A549 (cell line): ENCODE measurements around the gene BCL2L1. TPM values are rescaled to one million over a fixed set of nuclear protein-coding genes. Genes with fewer than 3 reads are reported as not detected.

Experiments used
- ATAC-seq, 2 experiments: fragments of 200-7000 bp in 1 of 2; fragments of >200 bp in 1 of 2; cut with Nextera tagmentation in 1 of 2; cut with Tn5 transposase in 1 of 2; 3 replicates each; pipeline versions ENCODE4 v1.8.0 to v1.9.1; 2018 to 2020; ENCODE audit warnings: mild to moderate bottlenecking in 1 of 2, moderate library complexity in 1 of 2
- CTCF ChIA-PET: fragments of 300-600 bp; sonication (Branson Sonifier 250); formaldehyde crosslinking; extraction: SDS; loops from one replicate; lab custom pipeline; 2021; ENCODE audit warnings: antibody characterized with exemption, inconsistent platforms; lab: Yijun Ruan, JAX
- POLR2A ChIA-PET: fragments of 350-600 bp; formaldehyde crosslinking; extraction: SDS; loops from one replicate; lab custom pipeline; 2021; ENCODE audit warnings: antibody characterized with exemption, inconsistent platforms; lab: Yijun Ruan, JAX
- DNase-seq, 2 experiments: peaks; one replicate each; pipeline versions ENCODE4 v3.0.0 to v3.0.0-alpha.2; 2011 to 2016; ENCODE audit warnings: low read depth in 1 of 2, low spot score in 1 of 2
- FAIRE-seq: peaks from 2 replicates; lab custom pipeline; 2011; peaks lifted over from hg19 to GRCh38; lab: Jason Lieb, UNC
- H3K27ac ChIP-seq, 2 experiments: fragments of >200 bp; sonication (Bioruptor Twin); formaldehyde crosslinking; 3 replicates each; pipeline ENCODE4 v1.5.1; 2016 to 2017
- H3K4me1 ChIP-seq: fragments of >200 bp; sonication (Bioruptor Twin); formaldehyde crosslinking; 3 replicates; pipeline ENCODE4 v1.6.1; 2016
- H3K4me2 ChIP-seq: fragments of >200 bp; sonication (Bioruptor Twin); formaldehyde crosslinking; 3 replicates; pipeline ENCODE4 v1.6.1; 2016
- H3K4me3 ChIP-seq: fragments of >200 bp; sonication (Bioruptor Twin); formaldehyde crosslinking; 3 replicates; pipeline ENCODE4 v1.5.1; 2016
- H3K9me3 ChIP-seq: fragments of >200 bp; sonication (Bioruptor Twin); formaldehyde crosslinking; 3 replicates; pipeline ENCODE4 v1.6.1; 2016
- CEBPB ChIP-seq, 2 experiments: fragments of >200 bp in 1 of 2; sonication (Bioruptor Twin) in 1 of 2; formaldehyde crosslinking in 1 of 2; IDR thresholded peaks; 2 replicates each; pipeline ENCODE4 v1.6.1; 2012 to 2016
- HDAC2 ChIP-seq: fragments of 200-600 bp; sonication (generic); IDR thresholded peaks from 2 replicates; pipeline ENCODE4 v1.6.1; 2016
- HOXA7 ChIP-seq: fragments of 250-450 bp; sonication (Bioruptor Pico); IDR thresholded peaks from 2 replicates; pipeline ENCODE4 v1.5.0; 2020; ENCODE audit warnings: mild to moderate bottlenecking, moderate library complexity
- JUN ChIP-seq, 2 experiments: fragments of >200 bp; sonication (Bioruptor Twin); formaldehyde crosslinking; IDR thresholded peaks; 2 replicates in 1 of 2; 3 replicates in 1 of 2; pipeline ENCODE4 v1.6.1; 2016 to 2017
- KDM1A ChIP-seq: fragments of 200-600 bp; sonication (generic); IDR thresholded peaks from 2 replicates; pipeline ENCODE4 v1.6.1; 2016; ENCODE audit warnings: low read depth, mild to moderate bottlenecking
- KDM5A ChIP-seq: fragments of 200-600 bp; sonication (generic); IDR thresholded peaks from 2 replicates; pipeline ENCODE4 v1.6.1; 2016; ENCODE audit warnings: antibody characterized with exemption, mild to moderate bottlenecking
- MAFK ChIP-seq: fragments of 450-650 bp; IDR thresholded peaks from 2 replicates; pipeline ENCODE4 v1.6.1; 2014; ENCODE audit not compliant: partially characterized antibody
- NPAS2 ChIP-seq: fragments of 250-450 bp; sonication (Bioruptor Pico); IDR thresholded peaks from 2 replicates; pipeline ENCODE4 v1.8.0; 2022; ENCODE audit warnings: mild to moderate bottlenecking, moderate library complexity, borderline replicate concordance
- NR3C1 ChIP-seq: fragments of >200 bp; sonication (Bioruptor Twin); formaldehyde crosslinking; IDR thresholded peaks from 3 replicates; pipeline ENCODE4 v1.6.1; 2017
- PHF8 ChIP-seq: fragments of 200-600 bp; sonication (generic); IDR thresholded peaks from 2 replicates; pipeline ENCODE4 v1.6.1; 2016; ENCODE audit warnings: low read depth, mild to moderate bottlenecking, antibody characterized with exemption, moderate library complexity, borderline replicate concordance
- RAD21 ChIP-seq, 2 experiments: fragments of >200 bp in 1 of 2; sonication (Bioruptor Twin) in 1 of 2; formaldehyde crosslinking in 1 of 2; IDR thresholded peaks in 1 of 2; conservative IDR thresholded peaks in 1 of 2; 2 replicates in 1 of 2; 3 replicates in 1 of 2; pipeline ENCODE4 v1.6.1; 2012 to 2018; ENCODE audit warnings: inconsistent platforms in 1 of 2
- RNF2 ChIP-seq: fragments of 200-600 bp; sonication (generic); IDR thresholded peaks from 2 replicates; pipeline ENCODE4 v1.6.1; 2016; ENCODE audit warnings: low read depth, mild to moderate bottlenecking, antibody characterized with exemption, moderate library complexity, borderline replicate concordance
- SREBF2 ChIP-seq: fragments of 450-650 bp; IDR thresholded peaks from 2 replicates; pipeline ENCODE4 v1.6.1; 2014; ENCODE audit warnings: mild to moderate bottlenecking, moderate library complexity
- TFCP2L1 ChIP-seq: fragments of 250-450 bp; sonication (Bioruptor Pico); IDR thresholded peaks from 2 replicates; pipeline ENCODE4 v1.5.0; 2021; ENCODE audit warnings: mild to moderate bottlenecking
- ZNF302 ChIP-seq: fragments of 250-450 bp; sonication (Bioruptor Pico); IDR thresholded peaks from 2 replicates; pipeline ENCODE4 v1.9.0; 2021; ENCODE audit warnings: inconsistent platforms, mild to moderate bottlenecking, moderate library complexity
- ZSCAN20 ChIP-seq: fragments of 250-450 bp; sonication (Bioruptor Pico); IDR thresholded peaks from 2 replicates; pipeline ENCODE4 v1.8.0; 2022; ENCODE audit warnings: mild to moderate bottlenecking, moderate library complexity
- whole genome bisulfite sequencing: methylation state at CpG from one replicate; pipeline ENCODE4 v1.1.6; 2017; ENCODE audit errors: missing lambda C conversion rate; 5-methylcytosine and 5-hydroxymethylcytosine counted together
- polyA plus RNA-seq, 4 experiments: library from polyadenylated mRNA; depleted of rRNA in 3 of 4; stranded (reverse); fragments of >200 nt; fragmentation: RNase III in 1 of 4; extraction: RNeasy Plus Mini Kit Qiagen cat#74134 plus additional on column Dnase treatment in 1 of 4; gene quantifications; 2 replicates in 3 of 4; 3 replicates in 1 of 4; pipeline ENCODE4 v1.2.3, GENCODE V29; 2011 to 2017
- TF ChIP-seq, protein P1 (sequence below): fragments of 450-650 bp; IDR thresholded peaks from 2 replicates; pipeline ENCODE4 v1.6.1; 2014; ENCODE audit warnings: antibody characterized with exemption
- TF ChIP-seq, protein P2 (sequence below): fragments of 200-600 bp; sonication (generic); IDR thresholded peaks from 2 replicates; pipeline ENCODE4 v1.6.1; 2016; ENCODE audit warnings: antibody characterized with exemption, mild to moderate bottlenecking, moderate library complexity
- TF ChIP-seq, protein P3 (sequence below): IDR thresholded peaks from 2 replicates; pipeline ENCODE4 v1.6.1; 2012

BCL2L1 gene
- polyA plus RNA-seq, 2 of the 4 experiments (the other 2 are of a cell fraction) = 154 to 178 TPM

DNA sequence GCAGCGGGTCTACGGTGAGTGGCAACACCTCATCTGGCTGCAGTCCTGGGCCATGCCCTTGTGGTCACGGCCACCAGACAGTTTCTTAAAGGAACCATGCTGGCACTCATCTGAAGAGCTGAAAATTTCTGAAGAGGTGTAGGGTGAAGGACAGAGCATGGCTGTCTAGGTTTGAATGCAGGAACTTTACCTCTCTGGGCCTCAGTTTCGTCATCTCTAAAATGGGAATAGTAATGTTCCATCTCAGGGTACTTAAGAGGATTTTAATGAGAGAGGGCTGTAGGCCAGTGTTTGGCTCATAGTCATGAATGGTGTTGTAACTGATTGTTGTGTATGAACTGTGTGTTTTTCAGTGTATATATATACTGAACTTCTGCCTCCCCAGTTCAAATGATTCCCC, 79.1 kb downstream of the BCL2L1 start:
- TF ChIP-seq RNF2 = no peak
- no peak for TF ChIP-seq RAD21 (conservative IDR thresholded peaks at IDR 0.05 in 1 of 2, IDR thresholded peaks at IDR 0.05 in 1 of 2)
- TF ChIP-seq PHF8 = no peak
- TF ChIP-seq NR3C1 = no peak
- no peak for TF ChIP-seq NPAS2 (CRISPR knock-in tag)
- no peak for TF ChIP-seq ZSCAN20 (CRISPR knock-in tag)
- TF ChIP-seq, protein P1, sequence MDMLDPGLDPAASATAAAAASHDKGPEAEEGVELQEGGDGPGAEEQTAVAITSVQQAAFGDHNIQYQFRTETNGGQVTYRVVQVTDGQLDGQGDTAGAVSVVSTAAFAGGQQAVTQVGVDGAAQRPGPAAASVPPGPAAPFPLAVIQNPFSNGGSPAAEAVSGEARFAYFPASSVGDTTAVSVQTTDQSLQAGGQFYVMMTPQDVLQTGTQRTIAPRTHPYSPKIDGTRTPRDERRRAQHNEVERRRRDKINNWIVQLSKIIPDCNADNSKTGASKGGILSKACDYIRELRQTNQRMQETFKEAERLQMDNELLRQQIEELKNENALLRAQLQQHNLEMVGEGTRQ = no peak
- TF ChIP-seq ZNF302 (CRISPR knock-in tag) = no peak
- Histone ChIP-seq H3K4me3 (no peak overlapping the region), H3K4me1 (no peaks in the 10 kb centered on the region), H3K27ac (no peak overlapping the region), H3K4me2 (no peak overlapping the region), H3K9me3 (no peaks in the 10 kb centered on the region)
- DNase-seq (no peak), FAIRE-seq (no peak), ATAC-seq (no peak)
- ChIA-PET CTCF (interaction anchor here (1.3 to 14.5 kb wide), 5 partner anchors 10 to 83 kb away, joined by 5 to 197 read pairs (median 63); partner anchors contain the start of gene BCL2L1), POLR2A (no interaction called here)
- 88% methylated on average over 4 of the region's 4 CpGs for WGBS

DNA sequence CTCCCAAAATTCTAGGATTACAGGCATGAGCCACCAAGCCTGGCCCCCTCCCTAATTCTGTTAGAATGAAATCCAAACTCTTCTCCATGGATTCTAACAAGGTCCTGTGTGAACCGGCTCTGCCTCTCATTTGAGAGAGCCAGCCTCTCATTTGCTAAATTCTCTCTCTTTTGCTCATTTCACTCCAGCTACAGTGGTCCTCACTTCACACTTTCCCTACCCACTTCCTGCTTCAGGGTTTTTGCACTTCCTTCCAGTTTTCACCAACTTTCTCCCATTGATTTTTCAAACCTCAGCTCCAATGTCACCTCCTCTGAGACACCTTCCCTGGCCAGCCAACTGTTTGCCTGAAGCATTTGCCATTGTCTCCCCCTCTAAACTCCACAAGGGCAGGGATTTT, 79.8 kb downstream of the BCL2L1 start:
- Histone ChIP-seq H3K4me2 (no peak overlapping the region), H3K4me3 (no peak overlapping the region), H3K27ac (no peak overlapping the region), H3K9me3 (no peaks in the 10 kb centered on the region), H3K4me1 (no peaks in the 10 kb centered on the region)
- CTCF ChIA-PET = interaction anchor here (0.5 to 14.5 kb wide), 4 partner anchors 10 to 1031 kb away, joined by 3 to 197 read pairs (median 34); partner anchors contain the start of gene BCL2L1
- 81% methylated on average over 1 of the region's 1 CpG for WGBS
- DNase-seq (no peak), FAIRE-seq (no peak)
- POLR2A ChIA-PET = no interaction called here
- TF ChIP-seq HOXA7 (CRISPR knock-in tag) (no peak), MAFK (no peak), PHF8 (no peak), JUN (IDR thresholded peaks at IDR 0.05) (no peak), KDM5A (no peak)
- TF ChIP-seq, all 56 proteins: peak for 0
- no peak for ATAC-seq

DNA sequence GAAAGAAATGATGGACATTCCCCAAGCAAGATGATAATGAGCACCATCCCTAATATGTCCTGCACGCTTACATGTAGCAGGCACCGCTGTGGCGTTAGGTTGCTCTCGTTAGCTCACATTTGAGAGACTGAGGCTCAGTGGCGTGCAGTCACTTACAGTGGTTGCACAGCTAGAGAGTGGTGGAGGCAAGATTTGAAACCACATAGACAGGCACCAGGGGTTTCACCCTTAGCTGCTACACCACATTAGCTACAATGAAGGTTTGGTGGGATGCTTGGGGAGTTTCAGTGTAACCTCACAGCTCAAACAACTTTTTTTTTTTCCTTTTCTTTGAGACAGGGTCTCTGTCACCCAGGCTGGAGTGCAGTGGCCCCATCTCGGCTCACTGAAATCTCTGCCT, 81.3 kb downstream of the BCL2L1 start:
- ATAC-seq (no peak), DNase-seq (no peak), FAIRE-seq (no peak)
- TF ChIP-seq, protein P2, sequence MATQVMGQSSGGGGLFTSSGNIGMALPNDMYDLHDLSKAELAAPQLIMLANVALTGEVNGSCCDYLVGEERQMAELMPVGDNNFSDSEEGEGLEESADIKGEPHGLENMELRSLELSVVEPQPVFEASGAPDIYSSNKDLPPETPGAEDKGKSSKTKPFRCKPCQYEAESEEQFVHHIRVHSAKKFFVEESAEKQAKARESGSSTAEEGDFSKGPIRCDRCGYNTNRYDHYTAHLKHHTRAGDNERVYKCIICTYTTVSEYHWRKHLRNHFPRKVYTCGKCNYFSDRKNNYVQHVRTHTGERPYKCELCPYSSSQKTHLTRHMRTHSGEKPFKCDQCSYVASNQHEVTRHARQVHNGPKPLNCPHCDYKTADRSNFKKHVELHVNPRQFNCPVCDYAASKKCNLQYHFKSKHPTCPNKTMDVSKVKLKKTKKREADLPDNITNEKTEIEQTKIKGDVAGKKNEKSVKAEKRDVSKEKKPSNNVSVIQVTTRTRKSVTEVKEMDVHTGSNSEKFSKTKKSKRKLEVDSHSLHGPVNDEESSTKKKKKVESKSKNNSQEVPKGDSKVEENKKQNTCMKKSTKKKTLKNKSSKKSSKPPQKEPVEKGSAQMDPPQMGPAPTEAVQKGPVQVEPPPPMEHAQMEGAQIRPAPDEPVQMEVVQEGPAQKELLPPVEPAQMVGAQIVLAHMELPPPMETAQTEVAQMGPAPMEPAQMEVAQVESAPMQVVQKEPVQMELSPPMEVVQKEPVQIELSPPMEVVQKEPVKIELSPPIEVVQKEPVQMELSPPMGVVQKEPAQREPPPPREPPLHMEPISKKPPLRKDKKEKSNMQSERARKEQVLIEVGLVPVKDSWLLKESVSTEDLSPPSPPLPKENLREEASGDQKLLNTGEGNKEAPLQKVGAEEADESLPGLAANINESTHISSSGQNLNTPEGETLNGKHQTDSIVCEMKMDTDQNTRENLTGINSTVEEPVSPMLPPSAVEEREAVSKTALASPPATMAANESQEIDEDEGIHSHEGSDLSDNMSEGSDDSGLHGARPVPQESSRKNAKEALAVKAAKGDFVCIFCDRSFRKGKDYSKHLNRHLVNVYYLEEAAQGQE = no peak
- TF ChIP-seq KDM5A (no peak), JUN (IDR thresholded peaks at IDR 0.05) (no peak), CEBPB (IDR thresholded peaks at IDR 0.05) (no peak), HDAC2 (no peak), KDM1A (no peak), SREBF2 (no peak), TFCP2L1 (CRISPR knock-in tag) (no peak)
- TF ChIP-seq, protein P3, sequence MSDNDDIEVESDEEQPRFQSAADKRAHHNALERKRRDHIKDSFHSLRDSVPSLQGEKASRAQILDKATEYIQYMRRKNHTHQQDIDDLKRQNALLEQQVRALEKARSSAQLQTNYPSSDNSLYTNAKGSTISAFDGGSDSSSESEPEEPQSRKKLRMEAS = no peak
- no peaks in the 10 kb centered on the region for H3K4me1 ChIP-seq
- no peak overlapping the region for H3K4me2 ChIP-seq
- ChIA-PET CTCF (interaction anchor here (0.7 to 14.5 kb wide), 10 partner anchors 8 to 158 kb away, joined by 3 to 197 read pairs (median 4); partner anchors contain the start of gene BCL2L1), POLR2A (no interaction called here)
- no peak overlapping the region for H3K27ac ChIP-seq
- H3K9me3 ChIP-seq = no peaks in the 10 kb centered on the region
- H3K4me3 ChIP-seq = no peak overlapping the region
- WGBS = 91% methylated on average over 6 of the region's 6 CpGs
